GM18498 (cell line): ENCODE data around the gene ARID2.

Source experiments
- ATAC-seq: cut with Tn5 transposase; IDR thresholded peaks from one replicate; pipeline ENCODE4 v1.9.1; 2021; ENCODE audit warnings: mild to moderate bottlenecking, moderate library complexity; ENCODE audit not compliant: unreplicated experiment

The ARID2 gene, protein sequence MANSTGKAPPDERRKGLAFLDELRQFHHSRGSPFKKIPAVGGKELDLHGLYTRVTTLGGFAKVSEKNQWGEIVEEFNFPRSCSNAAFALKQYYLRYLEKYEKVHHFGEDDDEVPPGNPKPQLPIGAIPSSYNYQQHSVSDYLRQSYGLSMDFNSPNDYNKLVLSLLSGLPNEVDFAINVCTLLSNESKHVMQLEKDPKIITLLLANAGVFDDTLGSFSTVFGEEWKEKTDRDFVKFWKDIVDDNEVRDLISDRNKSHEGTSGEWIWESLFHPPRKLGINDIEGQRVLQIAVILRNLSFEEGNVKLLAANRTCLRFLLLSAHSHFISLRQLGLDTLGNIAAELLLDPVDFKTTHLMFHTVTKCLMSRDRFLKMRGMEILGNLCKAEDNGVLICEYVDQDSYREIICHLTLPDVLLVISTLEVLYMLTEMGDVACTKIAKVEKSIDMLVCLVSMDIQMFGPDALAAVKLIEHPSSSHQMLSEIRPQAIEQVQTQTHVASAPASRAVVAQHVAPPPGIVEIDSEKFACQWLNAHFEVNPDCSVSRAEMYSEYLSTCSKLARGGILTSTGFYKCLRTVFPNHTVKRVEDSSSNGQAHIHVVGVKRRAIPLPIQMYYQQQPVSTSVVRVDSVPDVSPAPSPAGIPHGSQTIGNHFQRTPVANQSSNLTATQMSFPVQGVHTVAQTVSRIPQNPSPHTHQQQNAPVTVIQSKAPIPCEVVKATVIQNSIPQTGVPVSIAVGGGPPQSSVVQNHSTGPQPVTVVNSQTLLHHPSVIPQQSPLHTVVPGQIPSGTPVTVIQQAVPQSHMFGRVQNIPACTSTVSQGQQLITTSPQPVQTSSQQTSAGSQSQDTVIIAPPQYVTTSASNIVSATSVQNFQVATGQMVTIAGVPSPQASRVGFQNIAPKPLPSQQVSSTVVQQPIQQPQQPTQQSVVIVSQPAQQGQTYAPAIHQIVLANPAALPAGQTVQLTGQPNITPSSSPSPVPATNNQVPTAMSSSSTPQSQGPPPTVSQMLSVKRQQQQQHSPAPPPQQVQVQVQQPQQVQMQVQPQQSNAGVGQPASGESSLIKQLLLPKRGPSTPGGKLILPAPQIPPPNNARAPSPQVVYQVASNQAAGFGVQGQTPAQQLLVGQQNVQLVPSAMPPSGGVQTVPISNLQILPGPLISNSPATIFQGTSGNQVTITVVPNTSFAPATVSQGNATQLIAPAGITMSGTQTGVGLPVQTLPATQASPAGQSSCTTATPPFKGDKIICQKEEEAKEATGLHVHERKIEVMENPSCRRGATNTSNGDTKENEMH (N-terminal part only)

GRCh38 chr12:45729233-45730083 is at the start of gene ARID2:
Gene ARID2, plus strand, starts transcription at chr12:45729706. Its CDS starts 131 bp downstream, at chr12:45729837.
- ATAC-seq, result peak; percentile 20

- no peak for ATAC-seq
These were observed 49.1 kb upstream of the ARID2 start for GRCh38 chr12:45680362-45680761.

GRCh38 chr12:45681465-45681864 is 48.0 kb upstream of the ARID2 start:
- ATAC-seq, result no peak

GRCh38 chr12:45685680-45686079 is 43.8 kb upstream of the ARID2 start:
- ATAC-seq, result peak; percentile 80

DNA sequence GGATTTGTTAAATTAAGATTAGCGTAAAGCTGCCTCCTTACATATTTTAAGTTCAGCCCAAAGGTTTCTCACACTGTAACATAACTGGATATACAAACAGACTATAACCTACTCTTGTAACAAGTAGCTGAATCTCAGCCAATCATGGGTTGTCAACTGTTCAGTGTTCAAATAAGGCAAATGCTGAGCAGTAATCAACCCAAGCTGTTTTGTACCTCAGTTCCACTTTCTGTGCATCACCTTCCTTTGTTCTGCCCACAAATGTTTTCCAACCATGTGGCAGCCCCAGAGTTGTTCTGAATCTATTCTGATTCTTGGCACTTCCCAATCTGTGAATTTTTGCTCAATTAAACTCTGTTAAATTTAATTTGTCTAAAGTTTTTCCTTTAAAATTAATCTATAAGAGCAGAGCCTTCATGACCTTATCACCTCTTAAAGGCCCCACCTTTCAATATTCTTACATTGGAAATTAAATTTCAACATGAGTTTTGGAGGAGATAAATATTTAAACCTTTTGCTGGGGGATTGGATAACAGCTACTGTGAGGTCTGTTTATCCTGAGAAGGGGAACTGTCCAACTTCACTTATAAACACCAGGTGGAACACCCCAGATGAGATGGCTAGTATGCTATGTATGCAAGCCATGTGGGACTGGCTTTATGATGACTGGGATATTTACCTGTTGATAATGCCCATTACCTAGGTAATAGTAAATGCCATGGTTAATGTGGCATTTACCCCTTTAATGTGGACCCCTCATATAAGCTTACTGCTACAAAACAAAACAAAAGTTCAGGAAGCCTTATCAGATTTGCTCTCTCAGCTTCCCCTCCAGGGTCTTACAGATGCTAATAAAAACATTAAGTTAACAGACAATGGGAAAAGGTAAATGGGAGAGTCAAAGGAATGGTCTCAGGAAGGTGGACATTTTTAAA is 42.2 kb upstream of the ARID2 start:
- ATAC-seq, result no peak

DNA sequence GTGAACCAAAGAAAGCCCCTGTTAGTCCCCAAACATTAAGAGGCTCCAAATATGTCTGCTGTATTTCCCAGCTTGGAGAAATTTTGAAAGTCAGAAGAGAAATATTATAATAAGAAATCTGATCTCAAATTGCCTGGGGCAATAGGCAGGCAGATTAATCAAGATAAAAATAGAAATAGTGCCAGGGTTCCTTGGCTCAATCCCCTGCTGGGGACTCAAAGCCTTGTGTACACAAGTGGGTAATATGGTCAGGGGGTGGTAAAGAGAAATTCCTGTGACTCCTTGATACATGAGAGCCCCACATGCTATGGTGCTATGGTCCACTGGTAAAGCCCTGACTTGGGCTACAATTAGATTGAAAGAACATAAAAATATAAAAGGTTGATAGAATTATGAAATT is 41.3 kb upstream of the ARID2 start:
- ATAC-seq, result no peak

DNA sequence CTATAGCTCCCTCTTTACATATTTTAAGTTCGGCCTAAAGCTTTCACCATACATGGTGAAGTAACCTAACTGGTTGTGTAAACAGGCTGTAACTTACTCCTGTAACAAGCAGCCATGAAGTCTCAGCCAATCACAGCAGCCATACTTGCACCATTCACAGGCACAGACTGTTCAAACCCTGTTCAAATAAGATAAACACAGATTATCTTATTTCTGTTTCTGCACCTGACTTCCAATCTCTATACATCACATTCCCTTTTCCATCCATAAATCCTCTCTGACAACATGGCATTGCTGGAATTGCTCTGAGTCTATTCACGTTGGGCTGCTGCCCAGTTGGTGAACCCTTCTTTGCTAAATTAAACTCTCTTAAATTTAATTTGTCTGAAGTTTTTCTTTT is 34.5 kb upstream of the ARID2 start:
- ATAC-seq, result no peak

DNA sequence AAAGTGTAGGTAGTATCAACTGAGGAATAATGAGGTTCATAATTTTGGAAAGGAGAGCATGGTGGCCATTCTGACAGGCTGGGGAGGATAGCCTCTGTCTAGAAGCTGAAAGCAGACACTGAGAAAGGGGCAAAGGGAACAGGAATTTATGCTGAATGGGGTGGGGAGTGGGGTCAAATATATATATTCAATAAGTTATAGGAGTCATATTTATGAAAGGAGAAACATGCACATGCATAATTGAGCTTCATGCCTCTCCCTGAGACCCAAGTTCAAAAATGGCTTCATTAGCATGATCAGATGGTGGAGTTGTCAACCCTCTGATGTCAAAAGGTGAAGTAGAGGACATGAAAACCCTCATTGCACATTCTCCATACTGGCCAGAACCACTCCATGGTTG is 33.9 kb upstream of the ARID2 start:
- ATAC-seq, result no peak

DNA sequence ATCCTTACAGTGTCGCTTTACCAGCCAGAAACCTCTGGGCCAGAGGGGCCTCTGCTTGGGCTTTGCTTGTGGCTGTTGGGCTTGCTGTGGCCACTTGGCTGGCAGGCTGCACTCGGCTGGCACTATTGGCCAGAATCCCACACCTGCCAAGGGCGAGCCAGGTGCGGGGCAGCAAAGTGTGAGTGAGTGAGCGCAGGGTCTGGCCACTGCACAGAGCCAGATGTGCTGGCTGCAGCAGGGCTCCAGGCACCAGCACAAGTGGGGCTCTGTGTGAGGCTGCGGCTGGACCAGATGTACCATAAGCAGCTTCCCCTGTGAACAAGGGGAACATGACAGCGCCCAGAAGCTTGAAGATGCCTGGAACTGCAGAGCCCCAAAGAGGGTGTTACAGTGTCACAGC is 33.5 kb upstream of the ARID2 start:
- ATAC-seq, result no peak

- ATAC-seq, result no peak
These were observed 32.1 kb upstream of the ARID2 start for GRCh38 chr12:45697371-45697770.

- ATAC-seq, result no peak
These were observed 28.2 kb upstream of the ARID2 start for GRCh38 chr12:45701296-45701695.

GRCh38 chr12:45703942-45704341 is 25.6 kb upstream of the ARID2 start:
- no peak for ATAC-seq

DNA sequence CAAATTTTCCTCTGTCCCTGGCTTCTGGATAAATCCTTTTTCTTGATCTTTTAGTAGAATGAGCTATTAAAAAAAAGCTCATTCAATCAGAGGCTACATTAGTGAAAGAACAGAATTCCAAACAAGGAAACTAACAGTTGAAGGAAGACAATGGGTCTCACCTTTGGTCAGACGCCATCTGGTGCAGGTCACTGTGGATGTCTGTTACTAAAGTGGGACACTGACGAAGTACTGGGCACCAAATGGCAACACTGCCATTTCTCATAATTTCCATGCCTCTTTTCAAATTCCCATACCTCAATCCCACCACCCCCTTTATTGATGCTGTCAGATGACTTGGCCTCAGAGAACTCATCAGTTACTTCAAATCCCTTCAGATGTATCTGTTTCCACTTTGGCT is 24.5 kb upstream of the ARID2 start:
- no peak for ATAC-seq

DNA sequence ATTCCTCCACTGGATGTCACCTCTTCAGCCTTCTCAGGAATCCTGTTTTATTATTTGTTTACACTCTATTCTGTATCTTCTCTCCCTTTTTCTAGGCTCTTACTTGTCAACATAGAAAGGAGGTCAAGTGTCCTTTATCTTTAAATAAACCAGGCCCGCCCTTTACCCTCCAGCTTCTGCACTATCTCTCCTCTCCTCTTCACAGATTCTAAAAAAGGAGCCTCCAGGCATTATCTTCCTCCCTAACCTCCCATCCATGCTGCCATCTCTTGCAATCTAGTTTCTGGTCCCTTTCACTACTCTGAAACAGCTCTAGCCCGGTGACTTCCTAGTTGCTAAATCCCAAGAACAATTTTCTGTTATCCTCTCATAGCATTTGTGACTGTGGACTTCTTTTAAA is 24.1 kb upstream of the ARID2 start:
- ATAC-seq, result no peak

DNA sequence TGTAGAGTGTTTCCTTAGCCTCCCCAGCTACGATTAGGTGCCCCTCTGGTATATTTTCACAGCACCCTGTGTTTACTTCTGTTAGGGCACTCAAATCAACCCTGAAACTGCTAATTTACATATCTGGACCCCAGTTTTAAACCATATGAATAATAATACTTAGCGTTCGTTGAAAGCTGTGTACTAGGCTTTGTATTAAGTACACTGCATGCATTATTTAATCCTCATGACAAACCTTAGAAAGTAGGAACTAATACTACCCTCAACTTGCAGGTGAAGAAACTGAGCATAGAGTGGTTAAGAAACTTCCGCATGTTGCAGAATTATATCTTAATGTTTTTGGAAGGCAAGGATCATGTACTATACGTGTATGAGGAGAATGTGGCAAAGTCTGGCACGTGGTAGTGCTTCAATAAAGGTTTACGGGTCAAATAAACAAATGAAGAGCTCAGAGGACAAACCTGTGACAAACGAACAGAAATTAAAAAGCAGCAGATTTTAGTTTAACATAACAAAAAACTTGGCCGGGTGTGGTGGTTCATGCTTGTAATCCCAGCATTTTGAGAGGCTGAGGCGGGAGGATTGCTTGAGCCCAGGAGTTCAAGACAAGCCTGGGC is 22.2 kb upstream of the ARID2 start:
- no peak for ATAC-seq

GRCh38 chr12:45708363-45708762 is 21.1 kb upstream of the ARID2 start:
- ATAC-seq, result no peak

DNA sequence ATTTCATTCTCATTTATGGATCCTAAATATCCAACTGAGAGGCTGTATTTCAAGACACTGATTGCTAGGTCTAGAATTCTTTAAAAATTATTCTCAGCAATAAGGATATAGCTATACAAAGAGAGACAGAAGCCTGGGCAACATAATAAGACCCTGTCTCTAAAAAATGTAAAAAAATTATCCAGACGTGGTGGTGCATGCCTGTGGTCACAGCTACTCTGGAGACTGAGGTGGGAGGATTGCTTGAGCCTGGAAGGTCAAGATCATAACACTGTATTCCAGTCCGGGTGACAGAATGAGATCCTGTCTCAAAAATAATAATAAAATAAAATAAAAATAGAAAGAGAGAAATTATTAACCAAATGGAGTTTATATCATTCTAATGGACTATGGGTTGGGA is 20.6 kb upstream of the ARID2 start:
- no peak for ATAC-seq

DNA sequence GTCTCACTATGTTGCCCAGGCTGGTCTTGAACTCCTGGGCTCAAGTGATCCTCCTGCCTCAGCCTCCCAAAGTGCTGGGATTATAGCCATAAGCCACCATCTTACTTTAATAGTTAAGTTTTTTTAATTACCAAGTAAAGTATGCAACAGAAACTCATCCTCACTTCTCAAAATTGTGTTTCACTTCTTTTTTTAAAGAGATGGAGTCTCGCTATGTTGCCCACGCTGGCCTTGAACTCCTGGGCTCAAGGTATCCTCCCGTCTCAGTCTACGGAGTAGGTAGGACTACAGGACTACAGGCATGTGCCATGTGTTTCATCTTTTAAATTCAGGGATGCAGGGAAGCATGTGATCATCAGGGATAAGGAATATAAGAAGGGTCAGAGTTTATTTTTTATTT is 17.2 kb upstream of the ARID2 start:
- ATAC-seq, result no peak

DNA sequence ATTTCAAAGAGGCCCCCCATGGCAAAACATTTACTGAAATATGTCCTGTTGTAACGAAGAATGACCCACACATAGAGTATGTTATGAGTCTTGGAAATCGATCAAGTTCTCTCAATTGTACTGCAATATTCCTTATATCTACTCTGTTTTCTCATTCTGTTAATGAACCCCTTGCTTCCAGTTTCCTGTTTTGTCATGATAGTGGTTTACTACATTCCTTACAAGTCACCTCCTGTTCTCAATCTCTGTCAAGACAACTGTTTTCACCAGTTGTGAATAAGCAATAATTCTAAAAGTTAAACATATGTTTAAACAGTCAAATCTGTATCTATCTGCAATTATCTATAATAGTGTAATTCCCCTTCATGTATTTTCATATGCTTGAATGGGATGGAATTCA is 16.4 kb upstream of the ARID2 start:
- no peak for ATAC-seq
